Neuronal stem cell (in vitro differentiated cells): ENCODE data around the gene BRIX1.
"Not testable (repeated sequence)": the region's sequence is repeated elsewhere in the genome, so short reads cannot be mapped to it uniquely, and the experiment has no call there.

ENCODE experiments used
- DNase-seq: peaks from one replicate; pipeline ENCODE4 v3.0.0-alpha.2; 2013; ENCODE audit warnings: low spot score
- H2AFZ ChIP-seq: one replicate; pipeline ENCODE4 v1.6.1; 2013; ENCODE audit warnings: mild to moderate bottlenecking, low read length, inconsistent platforms
- H2AK5ac ChIP-seq: 2 replicates; pipeline ENCODE4 v1.6.1; 2013; ENCODE audit warnings: low read depth, mild to moderate bottlenecking, inconsistent platforms, low read length, moderate library complexity, mixed read lengths
- H2BK120ac ChIP-seq: 2 replicates; pipeline ENCODE4 v1.6.1; 2013; ENCODE audit warnings: low read depth, mild to moderate bottlenecking, inconsistent platforms, low read length, moderate library complexity, mixed read lengths
- H2BK12ac ChIP-seq: one replicate; pipeline ENCODE4 v1.6.1; 2013; ENCODE audit warnings: low read length, inconsistent platforms
- H2BK15ac ChIP-seq: 2 replicates; pipeline ENCODE4 v1.6.1; 2013; ENCODE audit warnings: mild to moderate bottlenecking, low read length, inconsistent platforms, mixed read lengths
- H2BK5ac ChIP-seq: one replicate; pipeline ENCODE4 v1.6.1; 2013; ENCODE audit warnings: inconsistent platforms, mild to moderate bottlenecking, low read length, moderate library complexity
- H3K14ac ChIP-seq: one replicate; pipeline ENCODE4 v1.6.1; 2013; ENCODE audit warnings: low read length, inconsistent platforms
- H3K18ac ChIP-seq: 2 replicates; pipeline ENCODE4 v1.6.1; 2013; ENCODE audit warnings: low read length, inconsistent platforms
- H3K23ac ChIP-seq: 2 replicates; pipeline ENCODE4 v1.6.1; 2013; ENCODE audit warnings: low read depth, mild to moderate bottlenecking, mixed read lengths, low read length, inconsistent platforms; ENCODE audit not compliant: poor library complexity
- H3K27ac ChIP-seq: replicated peaks from 3 replicates; pipeline ENCODE4 v1.5.1; 2013; ENCODE audit warnings: low read length, inconsistent platforms
- H3K27me3 ChIP-seq, 3 experiments: 2 replicates each; pipeline ENCODE4 v1.6.1; 2013; ENCODE audit warnings: low read length in 3 of 3, mild to moderate bottlenecking in 2 of 3, inconsistent platforms in 1 of 3, low read depth in 1 of 3, mixed read lengths in 1 of 3, moderate library complexity in 1 of 3; ENCODE audit not compliant: control insufficient read depth in 3 of 3, insufficient read depth in 3 of 3
- H3K36me3 ChIP-seq, 2 donors: replicated peaks in 1 of 2; 2 replicates each; pipeline ENCODE4 v1.6.1; 2013; ENCODE audit warnings: low read length in 2 of 2; ENCODE audit not compliant: control insufficient read depth in 2 of 2, insufficient read depth in 2 of 2
- H3K4ac ChIP-seq: 2 replicates; pipeline ENCODE4 v1.6.1; 2013; ENCODE audit warnings: inconsistent platforms, mild to moderate bottlenecking, low read length, moderate library complexity
- H3K4me1 ChIP-seq, 2 donors: 1 replicate in 1 of 2; 2 replicates in 1 of 2; pipeline ENCODE4 v1.6.1; 2013; ENCODE audit warnings: low read length in 2 of 2, low read depth in 1 of 2; ENCODE audit not compliant: control insufficient read depth in 2 of 2, insufficient read depth in 1 of 2
- H3K4me2 ChIP-seq: one replicate; pipeline ENCODE4 v1.6.1; 2013; ENCODE audit warnings: mild to moderate bottlenecking, low read length, inconsistent platforms; ENCODE audit not compliant: insufficient read depth, poor library complexity, severe bottlenecking
- H3K4me3 ChIP-seq, 2 donors: 2 replicates each; pipeline ENCODE4 v1.5.1; 2013; ENCODE audit warnings: low read length in 2 of 2, mild to moderate bottlenecking in 2 of 2, inconsistent platforms in 1 of 2, moderate library complexity in 1 of 2
- H3K79me1 ChIP-seq: one replicate; pipeline ENCODE4 v1.6.1; 2013; ENCODE audit warnings: low read depth, mild to moderate bottlenecking, inconsistent platforms, low read length, moderate library complexity
- H3K9ac ChIP-seq: one replicate; pipeline ENCODE4 v1.6.1; 2013; ENCODE audit warnings: mild to moderate bottlenecking, low read depth, low read length, inconsistent platforms; ENCODE audit not compliant: poor library complexity
- H3K9me3 ChIP-seq, 2 donors: replicated peaks in 1 of 2; 2 replicates each; pipeline versions ENCODE3 to v1.6.1; 2013; ENCODE audit warnings: low read length in 2 of 2, mild to moderate bottlenecking in 2 of 2, inconsistent platforms in 1 of 2, low read depth in 1 of 2, mixed read lengths in 1 of 2, moderate library complexity in 1 of 2; ENCODE audit not compliant: control insufficient read depth in 2 of 2, insufficient read depth in 1 of 2
- H4K8ac ChIP-seq: one replicate; pipeline ENCODE4 v1.6.1; 2013; ENCODE audit warnings: low read depth, mild to moderate bottlenecking, inconsistent platforms, low read length, moderate library complexity
- H4K91ac ChIP-seq: one replicate; pipeline ENCODE4 v1.6.1; 2013; ENCODE audit warnings: low read length, low read depth, mild to moderate bottlenecking, inconsistent platforms; ENCODE audit not compliant: poor library complexity
- WGBS, 2 donors: extraction: QIAGEN DNeasy Blood & Tissue Kit; methylation state at CpG; one replicate each; pipeline ENCODE4 v1.1.7; 2013; ENCODE audit warnings: missing lambda C conversion rate in 2 of 2, mixed read lengths in 1 of 2; ENCODE audit not compliant: insufficient read length in 2 of 2, insufficient replicate concordance in 1 of 2; ENCODE audit errors: extremely low coverage in 2 of 2; 5-methylcytosine and 5-hydroxymethylcytosine counted together

Gene BRIX1

GRCh38 chr5:34968258-34968657 is 52.7 kb downstream of the BRIX1 start:
- peak overlapping the region; percentile 35 for H3K18ac ChIP-seq
- H3K36me3 ChIP-seq = no peaks in the 10 kb centered on the region
- peak overlapping the region; percentile 28 for H3K23ac ChIP-seq
- no peak overlapping the region for H2AK5ac ChIP-seq
- no peak overlapping the region for H2BK12ac ChIP-seq
- no peak overlapping the region for H3K27ac ChIP-seq
- no peak overlapping the region for H3K14ac ChIP-seq
- H3K4ac ChIP-seq = no peak overlapping the region
- no peak overlapping the region for H2BK120ac ChIP-seq
- no peaks in the 10 kb centered on the region for H3K27me3 ChIP-seq
- H3K9me3 ChIP-seq = peaks cover 0 to 2% of the 10 kb centered on the region in 2 donors
- no peak overlapping the region for H3K9ac ChIP-seq
- H3K4me2 ChIP-seq = no peak overlapping the region
- H3K4me3 ChIP-seq = no peak overlapping the region
- no peak overlapping the region for H4K8ac ChIP-seq
- H2BK5ac ChIP-seq = no peak overlapping the region
- no peak overlapping the region for H2AFZ ChIP-seq
- DNase-seq = no peak
- H3K4me1 ChIP-seq = no peaks in the 10 kb centered on the region
- H2BK15ac ChIP-seq = no peak overlapping the region
- no CpG with 5 or more reads among the region's 2 CpGs for WGBS, 2 donors
- no peaks in the 10 kb centered on the region for H3K79me1 ChIP-seq
- no peak overlapping the region for H4K91ac ChIP-seq

DNA sequence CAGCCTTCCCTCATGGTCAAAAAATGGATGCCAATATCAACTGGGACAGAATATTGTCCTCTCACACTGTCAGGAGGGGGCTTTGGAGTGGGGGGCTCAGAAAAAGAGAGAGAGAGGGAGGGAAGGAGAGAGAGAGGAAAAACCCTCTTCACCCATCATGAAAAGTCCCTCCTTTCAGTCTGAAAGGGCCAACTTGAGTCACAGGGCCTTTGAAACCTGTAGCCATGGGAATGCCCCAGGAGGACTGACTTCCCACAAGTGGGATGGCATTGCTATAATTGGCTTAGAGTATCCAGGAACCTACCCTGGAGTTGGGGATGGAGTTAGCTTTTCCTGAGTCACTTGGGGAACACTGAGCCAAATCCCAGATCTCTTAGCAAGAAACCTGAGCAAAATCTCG is 55.0 kb downstream of the BRIX1 start:
- Histone ChIP-seq H3K23ac (no peak overlapping the region), H3K27ac (no peak overlapping the region), H3K4me1 (no peaks in the 10 kb centered on the region), H3K14ac (no peak overlapping the region), H3K9ac (no peak overlapping the region), H3K27me3 (no peaks in the 10 kb centered on the region), H2AK5ac (no peak overlapping the region), H3K36me3 (no peaks in the 10 kb centered on the region), H4K8ac (no peak overlapping the region), H3K4me2 (no peak overlapping the region), H3K4ac (no peak overlapping the region), H2BK120ac (no peak overlapping the region), H2BK5ac (no peak overlapping the region), H3K9me3 (peaks cover 0 to 2% of the 10 kb centered on the region in 2 donors), H3K4me3 (no peak overlapping the region), H2BK12ac (no peak overlapping the region), H3K18ac (no peak overlapping the region), H2AFZ (no peak overlapping the region), H2BK15ac (no peak overlapping the region), H3K79me1 (no peaks in the 10 kb centered on the region), H4K91ac (no peak overlapping the region)
- DNase-seq = no peak
- no CpG with 5 or more reads among the region's 1 CpG for WGBS, 2 donors

GRCh38 chr5:34971655-34972054 is 56.1 kb downstream of the BRIX1 start:
- not testable (repeated sequence) for H4K91ac ChIP-seq, H3K4ac ChIP-seq
- no CpG with 5 or more reads among the region's 4 CpGs for WGBS, 2 donors

More at GRCh38 chr5:34971655-34972054, 56.1 kb downstream of the BRIX1 start:
- not testable (repeated sequence) for H3K4me1 ChIP-seq, H2BK5ac ChIP-seq, H3K18ac ChIP-seq, H3K4me3 ChIP-seq, H3K79me1 ChIP-seq, H4K8ac ChIP-seq, H3K27me3 ChIP-seq, H2BK12ac ChIP-seq, H3K4me2 ChIP-seq, H3K36me3 ChIP-seq, H2AFZ ChIP-seq, H3K23ac ChIP-seq, DNase-seq, H3K27ac ChIP-seq, H3K14ac ChIP-seq, H3K9me3 ChIP-seq, H3K9ac ChIP-seq, H2AK5ac ChIP-seq, H2BK120ac ChIP-seq, H2BK15ac ChIP-seq
